OCI-LY7 (cell line): ENCODE results near the gene ZNF638. TPM values are rescaled to one million over a fixed set of nuclear protein-coding genes. Genes with fewer than 3 reads are reported as not detected.

Experiments used
- BruUV-seq: library from RNA; stranded (reverse); fragments of 400-500 nt; replicated peaks from 2 replicates; lab custom pipeline; 2021; lab: Mats Ljungman, UMichigan
- CTCF ChIA-PET: fragments of 300-600 bp; sonication (Branson Sonifier 250); formaldehyde crosslinking; loops from one replicate; lab custom pipeline; 2022; ENCODE audit warnings: antibody characterized with exemption; ENCODE audit not compliant: unreplicated experiment; lab: Charles Lee
- POLR2A ChIA-PET: fragments of 300-600 bp; sonication (Branson Sonifier 250); formaldehyde crosslinking; loops from one replicate; lab custom pipeline; 2022; ENCODE audit warnings: antibody characterized with exemption; lab: Charles Lee
- DNase-seq: peaks from one replicate; pipeline ENCODE4 v3.0.0-alpha.2; 2015; ENCODE audit warnings: low spot score
- H2AFZ ChIP-seq: fragments of 200-600 bp; sonication (generic), shearing (Covaris generic); 2 replicates; pipeline ENCODE4 v1.6.1; 2014; ENCODE audit warnings: mild to moderate bottlenecking, antibody characterized with exemption, low read length, moderate library complexity
- H3K27ac ChIP-seq: fragments of 200-600 bp; sonication (generic); 2 replicates; pipeline ENCODE4 v1.5.1; 2014; ENCODE audit warnings: mixed run types, low read depth, mild to moderate bottlenecking, moderate library complexity, low read length, inconsistent platforms; ENCODE audit not compliant: poor library complexity, severe bottlenecking
- H3K36me3 ChIP-seq: fragments of 200-600 bp; sonication (generic); 2 replicates; pipeline ENCODE4 v1.6.1; 2014; ENCODE audit warnings: mild to moderate bottlenecking, antibody characterized with exemption, low read length, moderate library complexity, mixed read lengths; ENCODE audit not compliant: insufficient read depth
- H3K4me1 ChIP-seq: fragments of 200-600 bp; sonication (generic); 2 replicates; pipeline ENCODE4 v1.5.1; 2014; ENCODE audit warnings: mild to moderate bottlenecking, low read length; ENCODE audit not compliant: insufficient read depth, poor library complexity, severe bottlenecking
- H3K4me2 ChIP-seq: fragments of 200-600 bp; sonication (generic); 2 replicates; pipeline ENCODE4 v1.6.1; 2014; ENCODE audit warnings: mild to moderate bottlenecking, low read length
- H3K4me3 ChIP-seq: fragments of 200-600 bp; sonication (generic); 2 replicates; pipeline ENCODE4 v1.5.1; 2014; ENCODE audit warnings: mild to moderate bottlenecking, low read depth, low read length; ENCODE audit not compliant: poor library complexity, severe bottlenecking
- H3K79me2 ChIP-seq: fragments of 200-600 bp; sonication (generic); 2 replicates; pipeline ENCODE4 v1.6.1; 2016; ENCODE audit warnings: low read depth, mild to moderate bottlenecking, low read length, moderate library complexity, mixed read lengths; ENCODE audit not compliant: insufficient read depth
- H3K9me2 ChIP-seq: fragments of 200-600 bp; sonication (generic); 2 replicates; pipeline ENCODE4 v1.6.1; 2016; ENCODE audit warnings: mild to moderate bottlenecking, low read length, mixed read lengths; ENCODE audit not compliant: insufficient read depth
- H3K9me3 ChIP-seq: fragments of 200-600 bp; sonication (generic); 2 replicates; pipeline ENCODE4 v1.6.1; 2014; ENCODE audit warnings: mild to moderate bottlenecking, mixed run types, low read length, mixed read lengths
- H4K20me1 ChIP-seq: fragments of 200-600 bp; sonication (generic); 2 replicates; pipeline ENCODE4 v1.6.1; 2014; ENCODE audit warnings: mild to moderate bottlenecking, antibody characterized with exemption, low read length, moderate library complexity, mixed read lengths; ENCODE audit not compliant: insufficient read depth
- EZH2phosphoT487 ChIP-seq: fragments of 200-600 bp; sonication (generic); IDR thresholded peaks from 2 replicates; pipeline ENCODE4 v1.6.1; 2018; ENCODE audit warnings: low read depth, borderline replicate concordance, mild to moderate bottlenecking, mixed run types, antibody characterized with exemption, low read length, moderate library complexity, mixed read lengths
- intact Hi-C: fragments of 100-400 bp; cut with micrococcal nuclease; formaldehyde crosslinking; loops from one replicate; pipeline ENCODE4 v1.10.0; 2022; ENCODE audit not compliant: unreplicated experiment
- total RNA-seq, 2 experiments: library from RNA; depleted of rRNA in 1 of 2; stranded (reverse); fragments of >200 nt in 1 of 2; shearing (Covaris generic) in 1 of 2; gene quantifications; 2 replicates each; pipeline ENCODE4 v1.2.3, GENCODE V29; 2014 to 2022
- TF ChIP-seq, protein P1 (sequence below): fragments of 200-600 bp; sonication (generic); conservative IDR thresholded peaks from 2 replicates; pipeline ENCODE4 v1.5.1; 2014; ENCODE audit warnings: mild to moderate bottlenecking, antibody characterized with exemption, low read length, moderate library complexity, mixed read lengths

The ZNF638 gene
- total RNA-seq, 2 experiments from 2014 or later, result 114 to 138 TPM

DNA sequence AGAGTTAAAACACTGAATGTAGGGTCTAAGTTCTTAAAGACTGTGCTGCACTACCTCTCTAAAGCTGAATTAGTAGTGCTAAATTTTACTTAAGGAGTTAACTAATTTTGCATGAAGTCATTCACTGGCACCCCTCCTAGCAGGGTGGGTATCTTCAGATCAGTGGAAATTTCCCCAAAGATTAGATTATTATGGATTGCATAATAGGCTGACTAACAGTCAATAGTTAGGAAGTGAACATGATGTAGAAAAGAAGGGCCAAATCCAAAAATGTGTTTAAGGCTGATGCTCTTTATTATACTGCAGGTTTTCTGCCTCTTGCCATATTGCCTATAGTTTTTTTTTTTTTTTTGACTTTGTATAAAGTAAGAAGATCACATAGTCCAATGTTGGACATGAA lies 5.2 kb downstream of the ZNF638 start:
- POLR2A ChIA-PET, result no interaction called here

GRCh38 chr2:71337776-71338175 lies 6.2 kb downstream of the ZNF638 start:
- ChIA-PET POLR2A (no interaction called here), CTCF (no interaction called here)
- no TSS peak for BruUV-seq
- Histone ChIP-seq H4K20me1 (peaks cover 32% of the 10 kb centered on the region), H3K9me2 (no peaks in the 10 kb centered on the region), H3K4me1 (peaks cover 14% of the 10 kb centered on the region), H3K4me2 (no peak overlapping the region), H2AFZ (no peak overlapping the region), H3K4me3 (no peak overlapping the region), H3K36me3 (peaks cover 55% of the 10 kb centered on the region; the same call in 1 of the 2 replicates), H3K79me2 (peaks cover 100% of the 10 kb centered on the region), H3K9me3 (no peaks in the 10 kb centered on the region), H3K27ac (no peak overlapping the region)
- no peak for TF ChIP-seq EZH2phosphoT487
- TF ChIP-seq, protein P1, sequence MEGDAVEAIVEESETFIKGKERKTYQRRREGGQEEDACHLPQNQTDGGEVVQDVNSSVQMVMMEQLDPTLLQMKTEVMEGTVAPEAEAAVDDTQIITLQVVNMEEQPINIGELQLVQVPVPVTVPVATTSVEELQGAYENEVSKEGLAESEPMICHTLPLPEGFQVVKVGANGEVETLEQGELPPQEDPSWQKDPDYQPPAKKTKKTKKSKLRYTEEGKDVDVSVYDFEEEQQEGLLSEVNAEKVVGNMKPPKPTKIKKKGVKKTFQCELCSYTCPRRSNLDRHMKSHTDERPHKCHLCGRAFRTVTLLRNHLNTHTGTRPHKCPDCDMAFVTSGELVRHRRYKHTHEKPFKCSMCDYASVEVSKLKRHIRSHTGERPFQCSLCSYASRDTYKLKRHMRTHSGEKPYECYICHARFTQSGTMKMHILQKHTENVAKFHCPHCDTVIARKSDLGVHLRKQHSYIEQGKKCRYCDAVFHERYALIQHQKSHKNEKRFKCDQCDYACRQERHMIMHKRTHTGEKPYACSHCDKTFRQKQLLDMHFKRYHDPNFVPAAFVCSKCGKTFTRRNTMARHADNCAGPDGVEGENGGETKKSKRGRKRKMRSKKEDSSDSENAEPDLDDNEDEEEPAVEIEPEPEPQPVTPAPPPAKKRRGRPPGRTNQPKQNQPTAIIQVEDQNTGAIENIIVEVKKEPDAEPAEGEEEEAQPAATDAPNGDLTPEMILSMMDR, result no peak
- intact Hi-C loops, result no loop called here
- no peak for DNase-seq

More for the DNA sequence above, 5.2 kb downstream of the ZNF638 start:
- Histone ChIP-seq H3K9me3 (no peaks in the 10 kb centered on the region), H3K36me3 (peaks cover 50% of the 10 kb centered on the region; the same call in 1 of the 2 replicates), H3K79me2 (peaks cover 100% of the 10 kb centered on the region), H3K9me2 (no peaks in the 10 kb centered on the region), H3K27ac (no peak overlapping the region), H2AFZ (no peak overlapping the region), H3K4me3 (no peak overlapping the region), H3K4me1 (peaks cover 14% of the 10 kb centered on the region), H3K4me2 (no peak overlapping the region), H4K20me1 (peaks cover 34% of the 10 kb centered on the region)
- no peak for DNase-seq
- no TSS peak for BruUV-seq
- CTCF ChIA-PET, result interaction anchor here (0.5 kb wide), 1 partner anchor 176 kb away, joined by 3 read pairs; no protein-coding TSS in a partner anchor
- no peak for TF ChIP-seq EZH2phosphoT487
- TF ChIP-seq, protein P1, result no peak
- intact Hi-C loops, result no loop called here

- Histone ChIP-seq H4K20me1 (peaks cover 23% of the 10 kb centered on the region), H3K79me2 (peaks cover 98% of the 10 kb centered on the region), H3K36me3 (peaks cover 42% of the 10 kb centered on the region; the same call in 1 of the 2 replicates), H3K9me3 (no peaks in the 10 kb centered on the region), H3K9me2 (no peaks in the 10 kb centered on the region), H3K4me3 (no peak overlapping the region), H2AFZ (no peak overlapping the region), H3K27ac (no peak overlapping the region), H3K4me2 (no peak overlapping the region), H3K4me1 (no peaks in the 10 kb centered on the region)
- no TSS peak for BruUV-seq
- no peak for DNase-seq
- ChIA-PET POLR2A (interaction anchor here (0.6 kb wide), 1 partner anchor 19 kb away, joined by 3 read pairs; no protein-coding TSS in a partner anchor), CTCF (no interaction called here)
- TF ChIP-seq, protein P1, result no peak
- no peak for TF ChIP-seq EZH2phosphoT487
- intact Hi-C loops, result no loop called here
Observed at GRCh38 chr2:71339685-71340084, 8.1 kb downstream of the ZNF638 start.
